SK-N-SH (cell line): ENCODE data around the gene NLN.

ENCODE experiments used
- POLR2AphosphoS5 ChIP-seq: IDR thresholded peaks from 2 replicates; pipeline ENCODE4 v1.6.1; 2012; ENCODE audit warnings: low read depth, low read length
- RCOR1 ChIP-seq: fragments of 150-350 bp; IDR thresholded peaks from 2 replicates; pipeline ENCODE4 v1.6.1; 2017; ENCODE audit warnings: antibody characterized with exemption, low read length
- RFX5 ChIP-seq: IDR thresholded peaks from 2 replicates; pipeline ENCODE4 v1.6.1; 2012; ENCODE audit warnings: mild to moderate bottlenecking, improper control_type of control experiment, low read length
- SIN3A ChIP-seq: IDR thresholded peaks from 2 replicates; pipeline ENCODE4 v1.6.1; 2012; ENCODE audit warnings: low read depth, mild to moderate bottlenecking, low read length, moderate library complexity, borderline replicate concordance
- TF ChIP-seq, protein P1 (sequence below): IDR thresholded peaks from 2 replicates; pipeline ENCODE4 v1.6.1; 2012; ENCODE audit warnings: mild to moderate bottlenecking, low read depth, low read length, moderate library complexity
- TF ChIP-seq, protein P2 (sequence below): fragments of 200-600 bp; sonication (generic); IDR thresholded peaks from 2 replicates; pipeline ENCODE4 v1.6.1; 2017; ENCODE audit warnings: antibody characterized with exemption, mild to moderate bottlenecking, moderate library complexity

DNA sequence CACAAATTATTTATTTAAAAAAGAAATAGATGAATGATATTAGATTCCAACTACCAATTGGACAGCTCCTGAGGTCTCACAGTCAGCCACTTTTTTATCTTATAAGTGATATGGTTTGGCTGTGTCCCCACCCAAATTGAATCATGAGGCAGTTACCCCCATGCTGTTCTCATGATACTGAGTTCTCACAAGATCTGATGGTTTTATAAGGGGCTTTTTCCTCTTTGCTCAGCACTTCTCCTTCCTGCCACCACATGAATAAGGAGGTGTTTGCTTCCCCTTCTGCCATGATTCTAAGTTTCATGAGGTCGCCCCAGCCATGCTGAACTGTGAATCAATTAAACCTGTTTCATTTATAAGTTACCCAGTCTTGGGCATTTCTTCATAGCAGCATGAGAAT lies 12.9 kb downstream of the NLN start:
- no peak for TF ChIP-seq RCOR1
- TF ChIP-seq, protein P1, sequence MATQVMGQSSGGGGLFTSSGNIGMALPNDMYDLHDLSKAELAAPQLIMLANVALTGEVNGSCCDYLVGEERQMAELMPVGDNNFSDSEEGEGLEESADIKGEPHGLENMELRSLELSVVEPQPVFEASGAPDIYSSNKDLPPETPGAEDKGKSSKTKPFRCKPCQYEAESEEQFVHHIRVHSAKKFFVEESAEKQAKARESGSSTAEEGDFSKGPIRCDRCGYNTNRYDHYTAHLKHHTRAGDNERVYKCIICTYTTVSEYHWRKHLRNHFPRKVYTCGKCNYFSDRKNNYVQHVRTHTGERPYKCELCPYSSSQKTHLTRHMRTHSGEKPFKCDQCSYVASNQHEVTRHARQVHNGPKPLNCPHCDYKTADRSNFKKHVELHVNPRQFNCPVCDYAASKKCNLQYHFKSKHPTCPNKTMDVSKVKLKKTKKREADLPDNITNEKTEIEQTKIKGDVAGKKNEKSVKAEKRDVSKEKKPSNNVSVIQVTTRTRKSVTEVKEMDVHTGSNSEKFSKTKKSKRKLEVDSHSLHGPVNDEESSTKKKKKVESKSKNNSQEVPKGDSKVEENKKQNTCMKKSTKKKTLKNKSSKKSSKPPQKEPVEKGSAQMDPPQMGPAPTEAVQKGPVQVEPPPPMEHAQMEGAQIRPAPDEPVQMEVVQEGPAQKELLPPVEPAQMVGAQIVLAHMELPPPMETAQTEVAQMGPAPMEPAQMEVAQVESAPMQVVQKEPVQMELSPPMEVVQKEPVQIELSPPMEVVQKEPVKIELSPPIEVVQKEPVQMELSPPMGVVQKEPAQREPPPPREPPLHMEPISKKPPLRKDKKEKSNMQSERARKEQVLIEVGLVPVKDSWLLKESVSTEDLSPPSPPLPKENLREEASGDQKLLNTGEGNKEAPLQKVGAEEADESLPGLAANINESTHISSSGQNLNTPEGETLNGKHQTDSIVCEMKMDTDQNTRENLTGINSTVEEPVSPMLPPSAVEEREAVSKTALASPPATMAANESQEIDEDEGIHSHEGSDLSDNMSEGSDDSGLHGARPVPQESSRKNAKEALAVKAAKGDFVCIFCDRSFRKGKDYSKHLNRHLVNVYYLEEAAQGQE = no peak
- TF ChIP-seq, protein P2, sequence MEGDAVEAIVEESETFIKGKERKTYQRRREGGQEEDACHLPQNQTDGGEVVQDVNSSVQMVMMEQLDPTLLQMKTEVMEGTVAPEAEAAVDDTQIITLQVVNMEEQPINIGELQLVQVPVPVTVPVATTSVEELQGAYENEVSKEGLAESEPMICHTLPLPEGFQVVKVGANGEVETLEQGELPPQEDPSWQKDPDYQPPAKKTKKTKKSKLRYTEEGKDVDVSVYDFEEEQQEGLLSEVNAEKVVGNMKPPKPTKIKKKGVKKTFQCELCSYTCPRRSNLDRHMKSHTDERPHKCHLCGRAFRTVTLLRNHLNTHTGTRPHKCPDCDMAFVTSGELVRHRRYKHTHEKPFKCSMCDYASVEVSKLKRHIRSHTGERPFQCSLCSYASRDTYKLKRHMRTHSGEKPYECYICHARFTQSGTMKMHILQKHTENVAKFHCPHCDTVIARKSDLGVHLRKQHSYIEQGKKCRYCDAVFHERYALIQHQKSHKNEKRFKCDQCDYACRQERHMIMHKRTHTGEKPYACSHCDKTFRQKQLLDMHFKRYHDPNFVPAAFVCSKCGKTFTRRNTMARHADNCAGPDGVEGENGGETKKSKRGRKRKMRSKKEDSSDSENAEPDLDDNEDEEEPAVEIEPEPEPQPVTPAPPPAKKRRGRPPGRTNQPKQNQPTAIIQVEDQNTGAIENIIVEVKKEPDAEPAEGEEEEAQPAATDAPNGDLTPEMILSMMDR = no peak
- TF ChIP-seq POLR2AphosphoS5 = no peak
- no peak for TF ChIP-seq SIN3A
- TF ChIP-seq RFX5 = no peak
